Peyer's patch (tissue), 4 donors: ENCODE results near the gene C9orf43.

ENCODE experiments used
- CTCF ChIP-seq, 6 experiments: fragments of 450-650 bp in 4 of 6; fragments of 200-600 bp in 2 of 6; sonication (generic) in 1 of 6; IDR thresholded peaks; one replicate each; pipeline ENCODE4 v1.5.1; 2017 to 2019; ENCODE audit warnings: antibody characterized with exemption in 6 of 6, mild to moderate bottlenecking in 3 of 6, moderate library complexity in 1 of 6
- POLR2A ChIP-seq, 2 donors: fragments of 450-650 bp; IDR thresholded peaks; one replicate each; pipeline ENCODE4 v1.5.1; 2017; ENCODE audit warnings: antibody characterized with exemption in 2 of 2, mild to moderate bottlenecking in 2 of 2, moderate library complexity in 2 of 2

- no peak for TF ChIP-seq POLR2A (IDR thresholded peaks at IDR 0.05)
- no peak for TF ChIP-seq CTCF (IDR thresholded peaks at IDR 0.05)
Observed at GRCh38 chr9:113388833-113389232, 21.7 kb upstream of the C9orf43 start.
